CD8-positive, alpha-beta memory T cell (primary cell): ENCODE data around the gene SEZ6L. TPM values are rescaled to one million over a fixed set of nuclear protein-coding genes. Genes with fewer than 3 reads are reported as not detected.

Experiments used
- CTCF ChIA-PET: fragments of 350-600 bp; sonication (Branson Sonifier 250); formaldehyde crosslinking; loops from one replicate; lab custom pipeline; 2021; ENCODE audit warnings: antibody characterized with exemption; lab: Charles Lee
- POLR2A ChIA-PET: fragments of 350-600 bp; sonication (Branson Sonifier 250); formaldehyde crosslinking; loops from one replicate; lab custom pipeline; 2021; ENCODE audit warnings: antibody characterized with exemption; lab: Charles Lee
- DNase-seq, 5 donors: peaks; one replicate each; pipeline versions ENCODE4 v3.0.0 to v3.0.0-alpha.2; 2020 to 2022; ENCODE audit warnings: mixed read lengths in 1 of 5
- H3K27ac ChIP-seq: one replicate; pipeline ENCODE4 v1.7.0; 2013; ENCODE audit warnings: low read depth, mild to moderate bottlenecking, low read length, moderate library complexity
- H3K27me3 ChIP-seq: 2 replicates; pipeline ENCODE4 v1.7.0; 2013; ENCODE audit warnings: low read length, mild to moderate bottlenecking; ENCODE audit not compliant: insufficient read depth, poor library complexity, severe bottlenecking
- H3K36me3 ChIP-seq: 2 replicates; pipeline ENCODE4 v1.7.0; 2013; ENCODE audit warnings: mild to moderate bottlenecking, low read length, moderate library complexity; ENCODE audit not compliant: insufficient read depth
- H3K4me1 ChIP-seq: 2 replicates; pipeline ENCODE4 v1.7.0; 2013; ENCODE audit warnings: mild to moderate bottlenecking, low read length, moderate library complexity; ENCODE audit not compliant: insufficient read depth
- H3K4me3 ChIP-seq: 2 replicates; pipeline ENCODE4 v1.7.0; 2013; ENCODE audit warnings: mild to moderate bottlenecking, low read length
- H3K9me3 ChIP-seq: 2 replicates; pipeline ENCODE4 v1.7.0; 2013; ENCODE audit warnings: mild to moderate bottlenecking, low read length
- H3K27ac Mint-ChIP-seq, 8 donors: one replicate each; pipeline ENCODE4 v1.8.0; 2020 to 2021; ENCODE audit warnings: mixed read lengths in 8 of 8, mild to moderate bottlenecking in 6 of 8, inconsistent platforms in 3 of 8, moderate library complexity in 3 of 8
- H3K27me3 Mint-ChIP-seq, 2 donors: one replicate each; pipeline ENCODE4 v1.8.0; 2020 to 2021; ENCODE audit warnings: mixed read lengths in 2 of 2, mild to moderate bottlenecking in 1 of 2, moderate library complexity in 1 of 2
- H3K36me3 Mint-ChIP-seq, 3 donors: one replicate each; pipeline ENCODE4 v1.8.0; 2020 to 2021; ENCODE audit warnings: mixed read lengths in 3 of 3, inconsistent platforms in 1 of 3, mild to moderate bottlenecking in 1 of 3
- H3K4me1 Mint-ChIP-seq, 3 donors: one replicate each; pipeline ENCODE4 v1.8.0; 2020 to 2021; ENCODE audit warnings: mixed read lengths in 3 of 3, inconsistent platforms in 1 of 3, mild to moderate bottlenecking in 1 of 3
- H3K4me3 Mint-ChIP-seq, 7 donors: one replicate each; pipeline ENCODE4 v1.8.0; 2020 to 2021; ENCODE audit warnings: mixed read lengths in 7 of 7, mild to moderate bottlenecking in 6 of 7, moderate library complexity in 4 of 7, inconsistent platforms in 2 of 7
- H3K9me3 Mint-ChIP-seq, 5 donors: one replicate each; pipeline ENCODE4 v1.8.0; 2020 to 2022; ENCODE audit warnings: mixed read lengths in 5 of 5, mild to moderate bottlenecking in 3 of 5, moderate library complexity in 2 of 5, inconsistent platforms in 1 of 5
- polyA plus RNA-seq: library from polyadenylated mRNA; unstranded; fragments of 300-500 nt; fragmentation: Illumina TruSeq; gene quantifications from one replicate; pipeline ENCODE4 v1.2.3, GENCODE V29; 2021
- total RNA-seq, 2 experiments: library from RNA; stranded (reverse); gene quantifications; one replicate each; pipeline ENCODE4 v1.2.3, GENCODE V29; 2021

The SEZ6L gene
- total and polyA plus RNA-seq, 3 experiments from 2014 or later: not detected

DNA sequence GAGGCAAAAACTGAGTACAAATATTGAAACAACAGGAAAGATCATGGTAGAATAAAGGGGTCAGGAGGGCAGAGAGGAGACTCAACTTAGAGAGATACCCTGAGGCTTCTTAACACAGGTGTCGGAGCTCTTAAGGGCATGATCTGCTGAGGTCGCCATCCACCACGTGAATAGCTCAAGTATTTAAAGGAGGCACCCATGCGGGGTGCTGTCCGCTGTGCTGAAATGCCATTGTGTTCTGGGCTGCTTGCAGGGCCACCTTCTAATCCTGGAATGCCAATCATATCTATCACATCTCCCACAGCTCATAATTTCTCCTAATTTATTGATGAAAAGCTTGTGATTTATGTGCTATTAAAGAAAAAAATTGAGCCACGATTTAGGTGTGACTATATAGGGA is 90.2 kb downstream of the SEZ6L start:
- no peaks in the 10 kb centered on the region for H3K4me1 ChIP-seq
- CTCF ChIA-PET: no interaction called here
- no peaks in the 10 kb centered on the region for H3K9me3 ChIP-seq
- no peaks in the 10 kb centered on the region for H3K36me3 ChIP-seq
- POLR2A ChIA-PET: no interaction called here
- Mint-ChIP-seq H3K9me3 (no peaks in the 10 kb centered on the region), H3K27ac (no peak overlapping the region), H3K36me3 (no peaks in the 10 kb centered on the region), H3K27me3 (peaks cover 20 to 49% of the 10 kb centered on the region in 2 donors), H3K4me1 (no peaks in the 10 kb centered on the region), H3K4me3 (no peak overlapping the region)
- no peak overlapping the region for H3K4me3 ChIP-seq
- H3K27me3 ChIP-seq: no peaks in the 10 kb centered on the region
- H3K27ac ChIP-seq: no peak overlapping the region
- no peak for DNase-seq

GRCh38 chr22:26264162-26264561 is 94.9 kb downstream of the SEZ6L start:
- H3K27ac ChIP-seq: no peak overlapping the region
- no peak overlapping the region for H3K4me3 ChIP-seq
- Mint-ChIP-seq H3K9me3 (no peaks in the 10 kb centered on the region), H3K36me3 (no peaks in the 10 kb centered on the region), H3K4me1 (no peaks in the 10 kb centered on the region), H3K4me3 (no peak overlapping the region), H3K27ac (no peak overlapping the region), H3K27me3 (peaks cover 17 to 46% of the 10 kb centered on the region in 2 donors)
- no peaks in the 10 kb centered on the region for H3K36me3 ChIP-seq
- H3K9me3 ChIP-seq: no peaks in the 10 kb centered on the region
- no peaks in the 10 kb centered on the region for H3K4me1 ChIP-seq
- POLR2A ChIA-PET: no interaction called here
- no peaks in the 10 kb centered on the region for H3K27me3 ChIP-seq
- CTCF ChIA-PET: no interaction called here
- DNase-seq: no peak

DNA sequence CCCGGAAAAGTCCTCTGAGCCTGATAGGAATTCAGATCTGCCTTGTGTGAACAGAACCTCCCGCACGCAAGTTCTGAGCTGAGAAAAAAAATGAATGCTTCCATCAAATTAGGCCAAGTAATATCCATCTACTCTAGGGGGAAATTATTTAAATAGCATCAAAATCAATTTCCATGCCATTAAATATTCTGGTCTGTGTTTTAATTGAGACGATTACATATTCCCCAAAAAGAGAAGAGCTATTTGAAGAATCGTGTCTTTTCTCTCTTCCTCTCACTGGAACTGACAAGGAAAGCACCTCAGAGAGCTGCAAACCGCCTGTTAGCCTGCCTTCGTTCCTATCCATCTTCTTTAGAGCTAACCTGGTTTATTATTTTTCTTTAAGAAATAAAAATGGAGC is 96.0 kb downstream of the SEZ6L start:
- POLR2A ChIA-PET: no interaction called here
- CTCF ChIA-PET: no interaction called here

DNA sequence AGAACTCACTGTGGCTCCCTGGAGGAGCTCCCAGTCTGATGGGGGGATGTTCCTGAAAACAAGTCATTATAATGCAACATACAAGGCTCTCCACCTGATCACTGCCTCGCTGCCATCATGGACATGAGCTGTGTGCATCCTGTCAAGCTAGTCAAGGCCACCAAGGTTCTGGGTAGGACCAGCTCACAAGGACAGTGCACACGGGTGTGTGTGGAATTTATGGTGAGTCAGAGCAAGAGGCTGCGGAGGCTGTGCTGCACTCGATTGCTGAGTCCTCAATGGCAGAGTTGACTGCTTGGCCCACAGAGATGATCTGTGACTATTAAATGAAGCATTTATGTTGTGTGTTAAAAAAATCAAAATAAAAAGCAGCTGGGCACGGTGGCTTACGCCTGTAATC is 96.6 kb downstream of the SEZ6L start:
- H3K36me3 Mint-ChIP-seq: no peaks in the 10 kb centered on the region
- H3K9me3 ChIP-seq: no peaks in the 10 kb centered on the region
- no peak overlapping the region for H3K4me3 ChIP-seq
- H3K27ac Mint-ChIP-seq: no peak overlapping the region
- no peaks in the 10 kb centered on the region for H3K4me1 Mint-ChIP-seq
- ChIA-PET POLR2A (no interaction called here), CTCF (no interaction called here)
- no peaks in the 10 kb centered on the region for H3K36me3 ChIP-seq
- no peaks in the 10 kb centered on the region for H3K27me3 ChIP-seq
- H3K4me3 Mint-ChIP-seq: no peak overlapping the region
- H3K27ac ChIP-seq: no peak overlapping the region
- DNase-seq: no peak
- no peaks in the 10 kb centered on the region for H3K4me1 ChIP-seq
- peaks cover 17 to 43% of the 10 kb centered on the region in 2 donors for H3K27me3 Mint-ChIP-seq
- no peaks in the 10 kb centered on the region for H3K9me3 Mint-ChIP-seq

More for the DNA sequence above, 96.0 kb downstream of the SEZ6L start:
- no peaks in the 10 kb centered on the region for H3K36me3 Mint-ChIP-seq
- Histone ChIP-seq H3K27ac (no peak overlapping the region), H3K27me3 (no peaks in the 10 kb centered on the region), H3K9me3 (no peaks in the 10 kb centered on the region), H3K4me1 (no peaks in the 10 kb centered on the region), H3K36me3 (no peaks in the 10 kb centered on the region), H3K4me3 (no peak overlapping the region)
- no peaks in the 10 kb centered on the region for H3K9me3 Mint-ChIP-seq
- peaks cover 17 to 46% of the 10 kb centered on the region in 2 donors for H3K27me3 Mint-ChIP-seq
- H3K4me1 Mint-ChIP-seq: no peaks in the 10 kb centered on the region
- H3K27ac Mint-ChIP-seq: no peak overlapping the region
- no peak for DNase-seq
- H3K4me3 Mint-ChIP-seq: no peak overlapping the region

DNA sequence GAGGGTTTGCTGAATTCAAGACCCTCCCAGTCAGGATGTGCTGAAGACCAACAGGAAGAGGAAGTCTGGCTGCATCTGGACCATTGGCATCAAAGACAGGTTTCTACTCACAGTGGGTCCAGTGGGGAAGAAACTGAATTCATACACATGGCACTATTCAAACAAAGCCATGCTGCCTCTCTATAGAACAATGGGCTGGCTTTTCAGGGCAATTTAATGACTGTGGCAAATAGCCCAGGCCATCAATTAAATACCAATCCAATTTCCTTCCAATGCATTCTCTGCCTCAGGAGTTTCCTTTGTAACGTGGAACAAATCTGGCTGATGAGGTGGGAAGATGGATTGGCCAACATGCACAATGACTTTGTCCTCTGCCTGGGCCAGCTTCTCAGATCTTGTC is 98.6 kb downstream of the SEZ6L start:
- Histone ChIP-seq H3K27me3 (no peaks in the 10 kb centered on the region), H3K9me3 (no peaks in the 10 kb centered on the region), H3K4me3 (no peak overlapping the region), H3K36me3 (no peaks in the 10 kb centered on the region), H3K4me1 (no peaks in the 10 kb centered on the region), H3K27ac (no peak overlapping the region)
- DNase-seq: no peak
- ChIA-PET POLR2A (no interaction called here), CTCF (no interaction called here)
- Mint-ChIP-seq H3K27ac (no peak overlapping the region), H3K4me3 (no peak overlapping the region), H3K27me3 (peaks cover 15 to 28% of the 10 kb centered on the region in 2 donors), H3K4me1 (no peaks in the 10 kb centered on the region), H3K36me3 (no peaks in the 10 kb centered on the region), H3K9me3 (no peaks in the 10 kb centered on the region)

DNA sequence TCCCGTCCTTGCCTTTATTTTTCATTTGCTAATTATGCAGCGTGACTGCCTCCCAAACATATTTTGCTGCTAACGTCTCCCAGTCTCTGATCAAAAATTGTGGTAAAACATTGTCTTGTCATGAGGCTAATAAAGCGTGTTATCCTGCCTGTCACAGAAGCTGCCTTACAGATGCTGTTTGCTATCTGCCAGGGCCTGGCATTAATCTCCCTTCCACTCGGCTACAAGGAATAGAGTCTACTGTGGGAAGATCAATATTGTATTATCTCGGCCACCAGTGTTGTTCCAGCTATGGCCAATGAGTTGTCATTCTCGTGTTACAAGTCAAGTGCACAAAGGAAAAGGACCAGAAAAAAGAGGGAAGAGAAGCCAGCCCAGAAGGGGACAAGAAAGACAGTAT is 100.3 kb downstream of the SEZ6L start:
- H3K9me3 Mint-ChIP-seq: no peaks in the 10 kb centered on the region
- Histone ChIP-seq H3K27me3 (no peaks in the 10 kb centered on the region), H3K9me3 (no peaks in the 10 kb centered on the region), H3K36me3 (no peaks in the 10 kb centered on the region), H3K4me3 (no peak overlapping the region), H3K27ac (no peak overlapping the region), H3K4me1 (no peaks in the 10 kb centered on the region)
- ChIA-PET POLR2A (no interaction called here), CTCF (no interaction called here)
- no peak overlapping the region for H3K27ac Mint-ChIP-seq
- no peaks in the 10 kb centered on the region for H3K36me3 Mint-ChIP-seq
- H3K27me3 Mint-ChIP-seq: peaks cover 8 to 20% of the 10 kb centered on the region in 2 donors
- no peak overlapping the region for H3K4me3 Mint-ChIP-seq
- DNase-seq: no peak
- no peaks in the 10 kb centered on the region for H3K4me1 Mint-ChIP-seq

GRCh38 chr22:26271427-26271826 is 102.2 kb downstream of the SEZ6L start:
- Mint-ChIP-seq H3K9me3 (no peaks in the 10 kb centered on the region), H3K36me3 (no peaks in the 10 kb centered on the region), H3K27me3 (peaks cover 6 to 17% of the 10 kb centered on the region in 2 donors), H3K27ac (no peak overlapping the region), H3K4me3 (no peak overlapping the region), H3K4me1 (no peaks in the 10 kb centered on the region)
- no peak for DNase-seq
- CTCF ChIA-PET: no interaction called here
- POLR2A ChIA-PET: no interaction called here
- H3K27ac ChIP-seq: no peak overlapping the region
- H3K4me1 ChIP-seq: no peaks in the 10 kb centered on the region
- H3K9me3 ChIP-seq: no peaks in the 10 kb centered on the region
- no peak overlapping the region for H3K4me3 ChIP-seq
- no peaks in the 10 kb centered on the region for H3K36me3 ChIP-seq
- H3K27me3 ChIP-seq: no peaks in the 10 kb centered on the region

GRCh38 chr22:26273011-26273675 is 103.9 kb downstream of the SEZ6L start:
- no peak for DNase-seq
- Histone ChIP-seq H3K36me3 (no peaks in the 10 kb centered on the region), H3K9me3 (no peaks in the 10 kb centered on the region), H3K4me3 (no peak overlapping the region), H3K27me3 (no peaks in the 10 kb centered on the region), H3K27ac (no peak overlapping the region), H3K4me1 (no peaks in the 10 kb centered on the region)
- no peak overlapping the region for H3K4me3 Mint-ChIP-seq
- POLR2A ChIA-PET: no interaction called here
- H3K27me3 Mint-ChIP-seq: peaks cover 11 to 22% of the 10 kb centered on the region in 2 donors
- H3K9me3 Mint-ChIP-seq: no peaks in the 10 kb centered on the region
- CTCF ChIA-PET: no interaction called here
- no peaks in the 10 kb centered on the region for H3K36me3 Mint-ChIP-seq
- no peak overlapping the region for H3K27ac Mint-ChIP-seq
- H3K4me1 Mint-ChIP-seq: no peaks in the 10 kb centered on the region
